Superior temporal gyrus (tissue), 1 donor: ENCODE data around the gene SLC7A9.

Source experiments
- DNase-seq: peaks from one replicate; pipeline ENCODE4 v3.0.0-alpha.2; 2016; ENCODE audit errors: extremely low spot score

The SLC7A9 gene

GRCh38 chr19:32828643-32829344 is 40.8 kb downstream of the SLC7A9 start:
- no peak for DNase-seq

DNA sequence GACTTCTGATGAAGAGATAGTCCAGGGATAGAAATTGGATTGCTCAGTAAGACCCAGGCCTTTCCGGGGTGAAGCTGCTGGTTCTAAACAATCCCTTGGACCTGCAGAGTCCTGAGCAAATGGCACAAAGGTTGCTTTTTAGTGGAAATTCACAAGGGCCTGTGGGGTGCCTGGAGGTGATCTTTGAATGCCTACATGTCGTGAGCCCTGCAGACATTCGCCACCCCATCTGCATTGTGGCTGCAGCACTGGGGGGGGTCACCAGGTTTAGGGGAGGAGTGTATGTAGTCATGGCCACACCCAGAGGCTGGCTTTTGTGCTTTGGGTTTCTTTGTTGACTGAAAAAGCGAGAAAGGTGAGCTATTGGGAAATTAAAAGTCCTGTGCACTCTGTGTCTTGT is 41.4 kb downstream of the SLC7A9 start:
- no peak for DNase-seq

- no peak for DNase-seq
Observed at GRCh38 chr19:32824916-32825608, 44.5 kb downstream of the SLC7A9 start.

- DNase-seq: no peak
Observed at GRCh38 chr19:32824191-32824751, 45.3 kb downstream of the SLC7A9 start.

DNA sequence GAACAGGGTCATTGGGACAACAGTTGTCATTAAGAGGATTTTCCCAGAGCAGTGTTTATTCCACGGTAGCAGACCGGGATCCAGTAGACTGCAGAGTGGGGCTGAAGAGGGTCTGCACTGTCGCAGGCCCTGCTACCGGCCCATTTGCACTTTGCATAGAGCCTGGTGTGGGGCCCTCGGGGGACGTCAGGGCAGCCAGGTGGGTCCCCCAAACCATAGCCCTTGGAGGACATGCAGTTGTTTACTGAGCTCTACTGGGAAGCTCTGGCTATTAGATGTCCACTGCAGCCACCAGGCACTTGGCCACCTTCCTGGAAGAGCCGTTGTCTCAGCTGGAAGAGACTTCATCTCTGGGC is 45.8 kb downstream of the SLC7A9 start:
- DNase-seq: no peak

- DNase-seq: no peak
Observed at GRCh38 chr19:32822916-32823746, 46.4 kb downstream of the SLC7A9 start.

DNA sequence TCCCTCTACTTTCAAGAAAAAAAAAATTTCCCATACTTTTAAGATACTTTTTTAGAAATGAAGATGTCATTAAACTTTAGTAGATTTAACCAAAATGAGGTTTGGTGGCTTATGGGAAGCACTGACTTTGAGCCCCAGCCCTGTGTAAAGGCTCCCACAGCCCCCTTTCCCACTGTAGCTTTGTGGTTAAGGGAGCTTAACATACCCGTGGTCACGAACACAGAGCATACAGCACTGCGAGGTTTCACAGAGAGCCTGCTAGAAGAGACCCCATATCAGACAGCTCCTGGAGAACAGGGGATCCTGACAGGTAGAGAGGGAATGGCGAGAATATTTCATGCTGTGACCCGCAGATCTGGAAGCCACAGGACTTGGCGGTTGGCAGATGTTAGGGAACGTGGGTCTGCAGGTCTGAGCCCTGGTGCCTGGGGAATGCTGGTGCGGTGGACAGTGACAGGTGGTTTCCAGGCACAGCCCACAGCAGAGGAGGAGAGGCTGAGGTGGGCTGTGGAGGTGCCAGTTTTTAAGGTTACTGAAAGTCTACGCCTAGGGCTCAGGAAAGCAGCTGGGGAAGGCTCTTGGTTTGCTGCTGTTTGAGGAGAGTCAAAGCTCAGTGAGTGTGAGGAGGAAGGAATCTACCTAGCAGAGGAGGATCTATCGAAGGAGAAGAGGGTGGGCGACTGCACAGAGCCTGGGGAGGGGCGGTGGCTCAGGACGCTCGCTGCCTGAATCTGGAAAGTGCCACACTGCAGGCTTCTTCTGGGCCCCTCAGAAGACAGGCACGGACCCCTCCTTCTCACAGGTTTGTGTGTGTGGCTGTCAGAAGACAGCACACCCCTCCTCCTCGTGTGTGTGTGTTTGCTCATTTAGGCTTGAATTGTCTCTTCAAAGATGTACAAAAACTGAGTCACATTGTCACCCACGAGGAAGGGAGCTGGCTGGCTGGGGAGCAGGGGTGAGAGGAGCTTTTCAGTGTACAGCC is 49.9 kb downstream of the SLC7A9 start:
- DNase-seq: no peak

- no peak for DNase-seq
Observed at GRCh38 chr19:32818536-32818935, 51.0 kb downstream of the SLC7A9 start.

DNA sequence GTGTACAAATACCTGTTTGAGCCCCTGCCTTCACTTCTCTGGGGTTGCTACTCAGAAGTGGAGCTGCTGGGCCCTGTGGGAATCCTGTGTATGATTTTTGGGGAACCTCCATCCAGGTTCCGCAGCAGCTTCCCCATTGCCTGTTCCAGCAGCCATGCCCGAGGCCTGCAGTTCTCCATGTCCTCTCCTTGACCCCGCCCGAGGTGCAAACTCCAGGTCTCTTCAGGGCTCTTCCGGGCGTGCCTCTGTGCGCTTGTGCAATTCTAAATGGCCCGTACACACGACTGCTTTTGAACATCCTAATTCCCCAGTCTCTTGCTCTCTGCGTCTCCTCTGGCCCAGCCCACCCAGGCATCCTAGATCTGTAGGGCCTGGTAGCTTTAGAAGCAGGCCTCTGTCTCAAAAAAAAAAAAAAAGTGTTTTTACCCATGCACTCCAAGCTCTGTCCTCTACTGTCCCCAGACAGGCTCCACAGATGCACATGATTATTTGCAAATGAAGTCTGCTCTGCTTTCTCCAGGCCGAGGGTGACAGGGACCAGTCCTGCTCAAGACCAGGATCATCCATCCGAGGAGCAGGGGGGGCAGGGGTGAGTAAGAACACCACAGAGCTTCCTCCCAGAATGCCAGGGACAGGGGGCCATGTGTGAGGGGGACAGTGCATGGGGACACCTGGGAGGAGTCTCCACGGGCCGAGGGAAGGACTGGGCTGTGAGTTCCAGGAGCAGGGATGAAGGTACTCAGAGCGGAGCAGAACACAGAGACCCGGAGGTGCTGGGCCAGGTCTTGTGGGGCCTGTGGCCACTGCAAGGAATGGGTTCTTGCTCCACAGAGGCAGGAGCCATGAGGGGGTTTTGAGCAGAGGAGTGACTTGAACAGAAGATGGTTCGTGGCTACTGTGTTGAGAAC is 51.7 kb downstream of the SLC7A9 start:
- no peak for DNase-seq

DNA sequence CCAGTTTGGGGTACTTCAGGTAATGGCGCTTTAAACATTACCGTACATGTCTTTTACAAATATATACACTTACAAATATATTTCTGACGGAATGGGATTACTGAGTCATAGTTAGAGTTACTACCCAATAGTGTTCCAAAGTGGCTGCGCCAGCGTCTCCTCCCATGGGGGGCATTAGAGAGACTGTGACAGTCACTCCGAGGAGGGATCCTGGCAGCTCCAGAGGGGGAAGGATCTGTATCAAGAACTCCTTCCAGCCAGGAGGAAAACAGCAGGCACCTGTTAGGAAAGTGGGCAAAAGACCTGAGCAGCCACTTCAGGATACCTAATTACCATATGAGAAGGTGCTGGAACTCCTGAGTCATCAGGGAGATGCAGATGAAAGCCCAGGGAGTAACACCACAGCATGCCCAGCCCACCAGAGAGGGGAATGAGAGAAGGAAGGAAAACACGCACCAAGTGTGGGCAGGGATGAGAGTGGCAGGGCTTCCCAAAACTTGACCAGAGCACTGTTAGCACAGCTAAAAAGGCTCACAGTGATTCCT is 52.9 kb downstream of the SLC7A9 start:
- no peak for DNase-seq

- no peak for DNase-seq
Observed at GRCh38 chr19:32814624-32815023, 54.9 kb downstream of the SLC7A9 start.

GRCh38 chr19:32813862-32814425 is 55.6 kb downstream of the SLC7A9 start:
- no peak for DNase-seq

DNA sequence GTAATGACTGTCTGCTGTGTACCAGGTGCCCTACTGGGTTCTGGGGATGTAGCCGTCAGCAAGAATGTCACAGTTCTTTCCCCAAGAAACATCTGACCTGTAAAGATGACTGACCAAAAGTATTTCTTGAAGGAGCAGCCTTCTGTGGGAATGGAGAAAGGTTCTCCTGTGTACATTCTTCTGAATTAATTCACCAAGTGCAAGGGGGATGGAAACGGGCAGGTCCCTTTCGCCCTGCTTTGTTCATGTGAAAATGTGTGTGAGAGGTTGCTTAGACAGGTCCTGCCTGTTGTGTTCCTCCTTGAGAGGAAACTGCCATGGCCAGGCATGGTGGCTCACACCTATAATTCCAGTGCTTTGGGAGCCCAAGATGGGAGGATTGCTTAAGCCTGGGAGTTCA is 57.0 kb downstream of the SLC7A9 start:
- DNase-seq: no peak

DNA sequence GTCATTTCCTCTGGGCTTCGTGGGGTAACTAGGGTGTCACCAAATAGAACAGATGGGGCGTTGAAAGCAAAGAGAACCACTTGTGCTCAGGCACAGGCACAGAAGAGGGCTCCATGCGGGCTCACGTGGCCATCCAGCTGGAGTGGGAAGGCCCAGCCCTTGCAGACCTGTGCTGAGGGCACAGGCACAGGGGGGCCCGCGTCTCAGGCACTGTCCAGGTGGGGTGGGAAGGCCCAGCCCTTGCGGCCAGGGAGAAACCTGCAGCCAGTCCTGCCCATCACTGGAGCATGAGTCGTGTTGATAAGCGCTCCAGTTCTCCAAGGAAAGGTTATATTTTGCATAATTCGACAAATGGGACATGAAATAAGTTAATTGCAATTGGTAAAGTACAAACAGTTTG is 57.5 kb downstream of the SLC7A9 start:
- DNase-seq: no peak

- DNase-seq: no peak
Observed at GRCh38 chr19:32811151-32811550, 58.4 kb downstream of the SLC7A9 start.

DNA sequence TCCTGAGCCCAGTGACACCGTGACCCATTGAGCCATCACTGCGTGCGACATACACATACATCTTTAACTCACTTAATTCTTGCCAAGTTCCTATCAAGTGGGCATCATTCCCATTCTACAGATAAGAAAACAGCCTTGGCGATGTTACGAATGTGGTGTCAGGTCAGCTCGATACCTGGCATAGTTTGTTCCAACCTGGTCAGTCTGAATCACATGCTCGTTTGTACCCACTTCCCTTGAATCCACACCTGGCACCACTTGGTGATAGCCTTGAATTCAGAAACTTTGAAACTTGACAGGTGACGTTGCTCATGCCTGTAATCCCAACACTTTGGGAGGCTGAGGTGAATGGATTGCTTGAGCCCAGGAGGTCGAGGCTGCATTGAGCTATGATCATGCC is 59.1 kb downstream of the SLC7A9 start:
- no peak for DNase-seq

DNA sequence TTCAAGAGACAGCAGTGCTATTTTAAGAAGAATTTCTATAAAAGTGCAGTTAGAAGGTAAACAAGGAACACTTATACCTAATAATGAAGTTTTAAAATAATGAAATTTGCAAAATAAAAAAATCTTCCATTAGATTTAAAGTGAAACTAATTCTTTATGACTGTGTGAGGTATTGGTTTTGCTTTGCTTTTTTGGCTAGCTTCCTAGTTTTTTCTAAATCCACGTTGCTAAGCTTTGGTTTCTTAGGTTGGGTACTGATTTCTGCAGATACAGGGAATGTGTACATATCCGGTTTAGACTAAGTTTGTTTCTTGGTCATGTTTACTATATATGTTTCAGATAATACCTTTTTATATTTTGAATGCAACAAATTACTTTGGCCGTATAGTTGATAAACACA is 59.8 kb downstream of the SLC7A9 start:
- no peak for DNase-seq

GRCh38 chr19:32809254-32809653 is 60.3 kb downstream of the SLC7A9 start:
- no peak for DNase-seq

DNA sequence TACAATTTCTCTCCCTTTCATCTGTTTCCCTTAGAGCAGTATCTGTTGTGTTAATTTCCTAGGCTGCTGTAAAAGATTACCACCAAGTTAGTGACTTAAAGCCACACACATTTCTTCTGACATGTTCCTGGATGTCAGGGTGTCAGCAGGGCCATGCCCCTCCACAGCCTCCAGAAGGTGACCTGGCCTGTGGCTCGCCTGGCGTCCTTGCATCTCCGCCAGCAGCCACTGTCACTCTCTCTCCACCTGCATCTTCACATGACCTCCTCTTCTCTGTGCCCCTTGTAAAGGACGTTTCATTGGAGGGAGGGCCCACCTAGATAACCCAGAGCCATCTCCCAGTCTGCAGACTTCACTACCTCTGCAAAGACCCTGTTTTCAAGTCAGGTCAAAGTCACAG is 61.3 kb downstream of the SLC7A9 start:
- DNase-seq: no peak

- no peak for DNase-seq
Observed at GRCh38 chr19:32802840-32803239, 66.7 kb downstream of the SLC7A9 start.
